ENCODE measurements around the gene CNTN1. TPM values are rescaled to one million over a fixed set of nuclear protein-coding genes. Genes with fewer than 3 reads are reported as not detected.

Gene CNTN1
- total RNA-seq, 2 experiments from 2014 or later, result not detected

DNA sequence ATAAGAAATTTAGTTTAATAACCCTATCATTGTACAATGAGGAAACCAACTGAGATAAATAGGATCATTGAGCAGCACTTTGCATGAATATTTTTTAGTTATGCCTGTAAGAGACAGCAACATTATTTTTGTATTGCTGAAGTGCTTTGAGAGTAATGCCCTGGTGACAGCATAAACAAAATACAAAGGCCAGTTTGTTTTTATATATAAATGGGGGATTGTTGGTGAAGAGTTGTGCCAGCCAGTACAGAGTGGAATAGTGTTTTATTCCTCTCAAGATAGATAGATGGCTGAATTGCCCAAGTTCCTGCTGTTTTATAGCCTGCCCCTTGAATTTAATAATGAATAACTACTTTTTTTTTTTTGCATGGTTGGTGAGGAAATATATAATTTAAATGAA, 101.8 kb downstream of the CNTN1 start:
- intact Hi-C loops (cut with micrococcal nuclease), result no loop called here
- Mint-ChIP-seq H3K9me3 (peaks cover 3% of the 10 kb centered on the region), H3K27ac (no peak overlapping the region), H3K36me3 (ENCODE audit: low read depth) (no peaks in the 10 kb centered on the region), H3K4me3 (no peak overlapping the region), H3K27me3 (no peaks in the 10 kb centered on the region), H3K4me1 (ENCODE audit: low read depth) (no peaks in the 10 kb centered on the region)
- DNase-seq (no peak), ATAC-seq (no peak)
- POLR2A ChIA-PET, result no interaction called here
- TF ChIP-seq, protein P1, sequence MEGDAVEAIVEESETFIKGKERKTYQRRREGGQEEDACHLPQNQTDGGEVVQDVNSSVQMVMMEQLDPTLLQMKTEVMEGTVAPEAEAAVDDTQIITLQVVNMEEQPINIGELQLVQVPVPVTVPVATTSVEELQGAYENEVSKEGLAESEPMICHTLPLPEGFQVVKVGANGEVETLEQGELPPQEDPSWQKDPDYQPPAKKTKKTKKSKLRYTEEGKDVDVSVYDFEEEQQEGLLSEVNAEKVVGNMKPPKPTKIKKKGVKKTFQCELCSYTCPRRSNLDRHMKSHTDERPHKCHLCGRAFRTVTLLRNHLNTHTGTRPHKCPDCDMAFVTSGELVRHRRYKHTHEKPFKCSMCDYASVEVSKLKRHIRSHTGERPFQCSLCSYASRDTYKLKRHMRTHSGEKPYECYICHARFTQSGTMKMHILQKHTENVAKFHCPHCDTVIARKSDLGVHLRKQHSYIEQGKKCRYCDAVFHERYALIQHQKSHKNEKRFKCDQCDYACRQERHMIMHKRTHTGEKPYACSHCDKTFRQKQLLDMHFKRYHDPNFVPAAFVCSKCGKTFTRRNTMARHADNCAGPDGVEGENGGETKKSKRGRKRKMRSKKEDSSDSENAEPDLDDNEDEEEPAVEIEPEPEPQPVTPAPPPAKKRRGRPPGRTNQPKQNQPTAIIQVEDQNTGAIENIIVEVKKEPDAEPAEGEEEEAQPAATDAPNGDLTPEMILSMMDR (IDR thresholded peaks at IDR 0.05), result no peak
- CTCF ChIA-PET, result no interaction called here

- DNase-seq (no peak), ATAC-seq (no peak)
- Mint-ChIP-seq H3K27me3 (no peaks in the 10 kb centered on the region), H3K27ac (no peak overlapping the region), H3K4me1 (ENCODE audit: low read depth) (no peaks in the 10 kb centered on the region), H3K4me3 (no peak overlapping the region), H3K9me3 (no peaks in the 10 kb centered on the region), H3K36me3 (ENCODE audit: low read depth) (no peaks in the 10 kb centered on the region)
- intact Hi-C loops (cut with micrococcal nuclease), result no loop called here
- TF ChIP-seq, protein P1 (IDR thresholded peaks at IDR 0.05), result no peak
- ChIA-PET CTCF (no interaction called here), POLR2A (no interaction called here)
These were observed 108.8 kb downstream of the CNTN1 start for GRCh38 chr12:40801082-40801481.

- Mint-ChIP-seq H3K36me3 (ENCODE audit: low read depth) (no peaks in the 10 kb centered on the region), H3K4me1 (ENCODE audit: low read depth) (no peaks in the 10 kb centered on the region), H3K27me3 (no peaks in the 10 kb centered on the region), H3K27ac (no peak overlapping the region), H3K9me3 (peaks cover 1% of the 10 kb centered on the region), H3K4me3 (no peak overlapping the region)
- intact Hi-C loops (cut with micrococcal nuclease), result no loop called here
- ATAC-seq, result no peak
- CTCF ChIA-PET, result no interaction called here
- TF ChIP-seq, protein P1 (IDR thresholded peaks at IDR 0.05), result no peak
- DNase-seq, result no peak
- POLR2A ChIA-PET, result no interaction called here
These were observed 109.6 kb downstream of the CNTN1 start for GRCh38 chr12:40801861-40802260.

- CTCF ChIA-PET, result no interaction called here
- no peaks in the 10 kb centered on the region for H3K36me3 Mint-ChIP-seq (ENCODE audit: low read depth)
These were observed 110.4 kb downstream of the CNTN1 start for GRCh38 chr12:40802656-40803055.

GRCh38 chr12:40819436-40820108, 127.3 kb downstream of the CNTN1 start:
- no peak overlapping the region for H3K27ac Mint-ChIP-seq
- ChIA-PET CTCF (no interaction called here), POLR2A (no interaction called here)
- intact Hi-C loops (cut with micrococcal nuclease), result no loop called here
- TF ChIP-seq, protein P1 (IDR thresholded peaks at IDR 0.05), result no peak
- DNase-seq (no peak), ATAC-seq (no peak)
- H3K27me3 Mint-ChIP-seq, result no peaks in the 10 kb centered on the region
- no peak overlapping the region for H3K4me3 Mint-ChIP-seq
- no peaks in the 10 kb centered on the region for H3K4me1 Mint-ChIP-seq (ENCODE audit: low read depth)
- no peaks in the 10 kb centered on the region for H3K36me3 Mint-ChIP-seq (ENCODE audit: low read depth)
- peaks cover 3% of the 10 kb centered on the region for H3K9me3 Mint-ChIP-seq

More at GRCh38 chr12:40802656-40803055, 110.4 kb downstream of the CNTN1 start:
- no peak overlapping the region for H3K27ac Mint-ChIP-seq
- TF ChIP-seq, protein P1 (IDR thresholded peaks at IDR 0.05), result no peak
- no peaks in the 10 kb centered on the region for H3K4me1 Mint-ChIP-seq (ENCODE audit: low read depth)
- intact Hi-C loops (cut with micrococcal nuclease), result no loop called here
- DNase-seq (no peak), ATAC-seq (no peak)
- no peak overlapping the region for H3K4me3 Mint-ChIP-seq
- no peaks in the 10 kb centered on the region for H3K27me3 Mint-ChIP-seq
- POLR2A ChIA-PET, result no interaction called here
- H3K9me3 Mint-ChIP-seq, result peaks cover 1% of the 10 kb centered on the region
